ENCODE data around the gene NOX5.
"Not testable (repeated sequence)": the region's sequence is repeated elsewhere in the genome, so short reads cannot be mapped to it uniquely, and the experiment has no call there.

The NOX5 gene

DNA sequence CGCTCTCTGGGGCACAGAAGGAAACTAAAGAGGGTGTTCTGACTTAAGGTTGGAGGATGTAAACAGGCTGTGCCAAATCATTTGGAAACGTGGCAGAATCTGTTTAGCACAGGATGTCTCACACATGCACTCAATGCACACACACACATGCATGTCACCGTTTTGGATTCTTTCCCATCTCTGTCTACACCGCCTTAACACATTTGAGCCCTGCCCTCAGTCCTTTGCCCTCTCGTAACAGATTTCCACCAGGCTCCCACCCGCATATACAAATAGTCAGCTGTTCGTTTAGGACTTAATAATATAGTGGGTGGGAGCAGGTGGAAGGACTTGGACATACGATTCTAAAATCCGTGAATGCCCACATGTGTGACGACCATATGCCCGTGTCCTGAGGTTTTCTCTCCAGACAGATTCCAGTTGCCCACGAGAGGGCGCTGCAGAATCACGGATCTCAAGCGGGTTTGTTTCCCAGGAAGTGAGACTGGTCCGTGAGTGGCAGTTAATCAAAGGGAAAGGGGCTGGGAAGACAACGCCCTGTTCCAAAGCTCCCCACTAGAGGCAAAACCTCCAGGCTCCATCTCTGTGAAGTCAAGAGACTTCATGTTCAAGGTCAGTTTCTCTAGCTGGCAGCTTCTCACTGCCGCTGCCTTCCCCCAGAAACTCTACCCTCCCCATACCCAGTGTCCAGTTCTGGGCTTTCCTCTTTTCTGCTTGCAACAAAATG lies 44.5 kb downstream of the NOX5 start:
- DNase-seq (ENCODE audit: low spot score), result peak; percentile 95

- no peak for DNase-seq (ENCODE audit: low spot score)
Observed at GRCh38 chr15:69059557-69059943, 45.1 kb downstream of the NOX5 start.

GRCh38 chr15:69060041-69060481 lies 45.6 kb downstream of the NOX5 start:
- DNase-seq (ENCODE audit: low spot score), result no peak

DNA sequence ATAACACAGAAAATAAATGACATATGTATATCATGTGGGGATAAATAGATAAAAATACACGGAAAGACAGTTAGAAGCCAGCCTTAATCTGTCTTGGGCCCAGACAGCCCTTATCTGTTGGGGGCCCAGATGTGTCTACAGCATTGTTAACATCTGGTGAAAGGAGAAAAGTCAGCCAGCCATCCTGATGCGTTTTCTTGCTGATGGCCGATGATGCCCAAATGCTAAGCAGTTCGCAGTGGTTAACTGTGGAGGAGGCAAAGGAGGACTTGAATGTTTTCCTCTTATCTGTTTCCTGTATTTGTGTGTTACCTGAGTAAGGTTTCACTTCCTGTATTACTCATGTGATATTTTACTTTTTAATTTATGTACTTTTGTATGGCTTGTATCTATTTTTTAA lies 46.2 kb downstream of the NOX5 start:
- DNase-seq (ENCODE audit: low spot score), result no peak

GRCh38 chr15:69061414-69061842 lies 46.9 kb downstream of the NOX5 start:
- no peak for DNase-seq (ENCODE audit: low spot score)

GRCh38 chr15:69064649-69065048 lies 50.2 kb downstream of the NOX5 start:
- no peak for DNase-seq (ENCODE audit: low spot score)

DNA sequence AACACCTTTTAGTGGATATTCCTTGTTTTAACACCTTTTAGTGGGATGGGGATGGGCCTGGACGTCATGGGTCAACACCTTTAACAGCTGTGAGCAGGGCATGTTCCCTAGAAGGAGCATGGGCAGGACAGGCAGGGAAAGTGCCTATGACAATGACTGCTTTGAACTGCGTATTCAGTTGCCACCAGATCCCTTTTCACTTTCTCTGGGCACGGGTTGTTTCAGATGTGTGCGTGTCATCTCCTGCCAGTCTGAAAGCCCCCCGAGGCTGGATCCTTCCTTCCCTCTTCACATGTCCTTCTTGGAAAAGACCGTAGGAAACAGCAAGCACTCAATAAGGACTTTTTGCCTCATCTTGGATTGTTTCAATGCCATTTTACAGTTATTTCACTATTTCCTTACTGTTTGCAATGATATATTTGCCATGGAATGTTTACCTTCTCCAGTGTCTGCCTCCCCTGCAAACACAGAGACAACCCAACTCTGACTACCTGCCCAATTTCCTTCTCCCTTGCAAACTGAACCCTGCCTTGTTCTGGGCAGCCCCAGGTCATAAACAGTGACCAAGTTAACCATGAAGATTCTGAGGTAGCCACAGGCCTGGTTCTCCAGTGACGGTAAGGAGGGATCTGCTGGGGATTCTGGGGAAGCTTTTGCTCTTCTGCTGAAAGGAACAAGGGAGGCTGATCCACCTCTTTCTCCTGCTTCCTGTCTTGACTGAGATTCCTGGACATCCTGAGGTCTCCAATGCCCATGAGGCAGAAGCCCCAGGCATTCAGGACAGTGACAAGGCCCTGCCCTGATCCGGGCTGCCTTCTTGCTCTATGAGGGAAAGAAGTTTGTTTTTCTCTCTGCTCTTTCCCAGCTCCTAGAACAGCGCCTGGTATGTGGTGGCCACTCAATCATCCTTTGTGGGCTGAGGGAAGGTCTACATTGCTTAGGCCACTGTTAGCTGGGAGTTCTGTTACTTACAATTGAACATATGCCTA lies 51.8 kb downstream of the NOX5 start:
- no peak for DNase-seq (ENCODE audit: low spot score)

DNA sequence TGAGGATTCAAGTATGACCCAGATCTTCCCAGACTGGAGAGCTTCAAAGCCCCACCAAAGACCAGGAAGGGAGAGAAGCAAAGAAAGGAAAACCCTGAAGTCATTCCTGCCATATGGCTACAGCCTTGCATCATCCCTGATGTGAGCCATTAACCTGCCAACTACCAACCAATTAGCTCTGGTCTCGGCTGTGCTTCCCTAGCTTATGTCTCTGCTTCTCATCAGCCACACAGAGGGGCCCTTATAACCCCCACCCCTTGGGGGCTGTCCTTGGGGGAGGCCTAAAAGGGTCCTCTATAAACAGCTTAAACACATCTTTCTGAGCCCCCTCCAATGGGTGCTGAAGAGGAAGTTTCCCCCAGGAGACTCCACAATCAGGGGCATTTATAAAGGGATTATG lies 52.8 kb downstream of the NOX5 start:
- DNase-seq (ENCODE audit: low spot score), result no peak

GRCh38 chr15:69068157-69068556 lies 53.7 kb downstream of the NOX5 start:
- DNase-seq (ENCODE audit: low spot score), result no peak

GRCh38 chr15:69069290-69069689 lies 54.8 kb downstream of the NOX5 start:
- DNase-seq (ENCODE audit: low spot score), result not testable (repeated sequence)

- no peak for DNase-seq (ENCODE audit: low spot score)
Observed at GRCh38 chr15:69069996-69070395, 55.5 kb downstream of the NOX5 start.

DNA sequence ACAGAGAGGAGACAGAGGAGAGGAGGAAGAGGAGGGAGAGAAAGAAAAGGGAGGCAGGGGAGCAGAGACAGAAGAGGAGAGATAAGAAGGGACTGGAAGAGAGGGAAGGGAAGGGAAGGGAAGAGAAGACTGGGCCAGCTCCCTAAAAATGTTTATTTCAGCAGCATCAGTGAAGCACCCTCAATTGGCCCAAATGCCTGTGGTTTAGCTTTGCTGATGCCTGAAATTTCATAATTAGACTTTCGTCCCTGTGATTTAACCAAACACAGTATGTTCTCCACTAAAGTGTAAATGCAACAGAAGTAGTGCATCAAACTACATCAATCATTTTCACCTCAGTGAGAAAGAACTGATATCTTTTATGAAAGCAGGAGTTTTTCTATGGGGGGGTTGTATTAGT lies 55.9 kb downstream of the NOX5 start:
- no peak for DNase-seq (ENCODE audit: low spot score)

DNA sequence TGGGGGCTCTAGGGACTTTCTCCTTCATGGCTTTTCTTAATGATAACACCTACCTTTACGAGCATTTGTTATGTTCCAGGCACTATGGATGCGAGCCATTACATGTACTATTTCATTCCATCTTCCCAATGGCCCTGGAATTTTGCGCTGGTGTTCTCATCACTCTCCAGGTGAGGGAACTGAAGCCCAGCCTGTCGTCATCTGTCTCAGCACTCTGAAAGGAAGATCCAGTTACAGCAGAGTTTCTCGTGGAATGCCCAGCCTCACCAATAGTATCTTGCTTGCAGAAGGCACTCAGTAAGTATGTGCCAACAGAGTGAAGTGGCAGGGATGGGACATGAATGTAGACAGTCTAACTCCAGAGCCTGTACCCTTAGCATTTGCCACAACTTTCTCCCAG lies 56.8 kb downstream of the NOX5 start:
- no peak for DNase-seq (ENCODE audit: low spot score)

- no peak for DNase-seq (ENCODE audit: low spot score)
Observed at GRCh38 chr15:69072906-69073305, 58.4 kb downstream of the NOX5 start.

DNA sequence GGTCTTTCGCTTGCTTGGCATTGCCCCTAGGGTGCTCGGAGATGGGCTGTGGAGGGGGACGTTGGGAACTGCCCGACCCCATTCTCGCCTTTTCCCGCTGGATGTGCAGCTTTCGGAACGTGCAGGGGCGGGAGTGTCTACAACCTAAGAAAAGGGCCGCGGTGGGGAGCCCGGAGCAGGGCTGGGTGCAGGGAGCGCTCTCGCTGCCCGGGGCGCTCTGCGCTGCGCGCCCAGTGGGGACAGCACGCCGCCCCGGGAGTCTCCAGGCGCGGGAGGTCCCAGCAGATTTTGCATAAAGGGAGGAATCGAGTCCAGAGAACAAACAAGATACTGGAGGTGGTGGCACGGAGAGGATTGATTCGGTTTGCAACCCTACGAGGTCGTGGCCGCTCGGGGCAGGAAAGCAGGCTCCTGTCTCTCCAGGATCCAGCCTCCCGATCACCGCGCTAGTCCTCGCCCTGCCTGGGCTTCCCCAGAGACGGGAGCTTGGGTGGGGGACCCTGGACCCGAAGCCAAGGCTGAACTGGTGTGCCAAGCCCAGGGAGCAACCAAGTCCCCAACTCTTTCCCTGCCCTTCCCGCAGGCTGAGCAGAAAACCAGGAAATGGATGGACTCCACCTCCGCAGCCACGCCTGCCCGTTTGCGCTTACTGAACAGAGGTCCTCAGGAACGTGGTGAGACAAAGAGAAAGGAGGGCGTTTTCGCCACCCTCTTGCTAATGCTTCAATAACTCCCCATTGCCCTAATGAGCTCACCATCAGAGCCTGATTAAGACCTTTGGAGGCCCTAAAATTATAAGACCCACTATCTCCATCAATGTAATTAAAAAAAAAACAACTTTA lies 59.7 kb downstream of the NOX5 start:
- no peak for DNase-seq (ENCODE audit: low spot score)

DNA sequence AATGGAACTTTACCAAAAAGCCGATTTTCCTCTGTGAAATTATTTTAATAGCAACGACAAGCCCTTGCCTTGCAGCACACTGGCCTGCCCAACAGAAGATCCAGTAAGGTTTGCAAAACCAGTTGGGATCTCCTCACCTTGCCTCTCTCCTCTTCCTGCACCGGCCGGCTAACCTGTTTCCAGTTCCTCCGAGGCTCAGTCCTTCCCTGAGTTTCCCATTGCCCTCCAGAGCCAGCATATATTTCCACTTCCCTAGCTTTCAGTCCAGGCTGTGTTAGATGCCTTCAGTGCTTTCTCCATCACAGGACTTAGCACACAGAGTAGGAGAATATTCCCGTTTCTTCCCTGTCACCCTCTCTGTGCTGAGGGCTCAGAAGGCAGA lies 60.3 kb downstream of the NOX5 start:
- DNase-seq (ENCODE audit: low spot score), result no peak

GRCh38 chr15:69075440-69075839 lies 60.9 kb downstream of the NOX5 start:
- no peak for DNase-seq (ENCODE audit: low spot score)

DNA sequence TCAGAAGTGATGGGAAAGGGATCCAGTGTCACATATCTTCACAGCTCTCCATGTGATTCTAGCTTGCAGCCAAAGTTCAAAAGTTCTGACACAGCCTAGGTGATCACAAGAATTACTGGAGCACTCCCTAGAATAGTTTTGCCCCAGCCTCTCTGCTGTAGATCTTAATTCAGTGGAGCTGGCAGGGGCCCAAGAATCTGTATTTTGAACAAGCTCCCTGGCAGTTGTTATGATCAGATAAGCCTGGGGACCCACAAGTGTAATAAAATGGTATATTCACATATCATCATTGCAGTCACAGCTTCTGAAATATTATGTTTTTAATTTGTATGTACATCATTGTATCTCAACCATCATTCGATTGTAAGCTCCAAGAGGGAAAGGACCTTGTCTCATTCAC lies 62.3 kb downstream of the NOX5 start:
- DNase-seq (ENCODE audit: low spot score), result no peak

- DNase-seq (ENCODE audit: low spot score), result no peak
Observed at GRCh38 chr15:69078638-69079037, 64.1 kb downstream of the NOX5 start.

- DNase-seq (ENCODE audit: low spot score), result peak; percentile 66
Observed at GRCh38 chr15:69080295-69081248, 66.1 kb downstream of the NOX5 start.
